ENCODE data around the gene VRK2.

The VRK2 gene

DNA sequence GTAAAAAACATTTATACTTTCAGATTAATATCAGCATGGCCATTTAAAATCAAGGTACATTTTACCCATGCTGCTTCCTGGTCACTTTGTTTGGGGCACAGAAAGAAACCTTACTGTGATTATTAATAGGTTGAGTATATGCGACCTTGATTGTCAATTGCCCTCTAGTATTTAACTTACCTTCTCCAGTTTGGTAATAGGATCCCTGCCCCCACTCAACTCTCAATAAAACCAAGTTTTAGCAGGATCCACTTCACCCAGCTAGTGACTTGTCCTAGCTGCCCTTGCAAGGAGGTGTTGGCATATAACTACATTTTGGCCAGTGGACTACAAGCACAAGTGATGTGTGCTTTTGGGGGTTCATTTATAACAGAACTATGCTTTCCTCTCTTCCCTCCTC is 160.2 kb downstream of the VRK2 start:
- CTCF ChIA-PET = interaction anchor here (1.6 kb wide), 1 partner anchor 9 kb away, joined by 4 read pairs; no protein-coding TSS in a partner anchor
- no peak for DNase-seq (ENCODE audit: extremely low spot score)
- POLR2A ChIA-PET = no interaction called here
- TF ChIP-seq, protein P1, sequence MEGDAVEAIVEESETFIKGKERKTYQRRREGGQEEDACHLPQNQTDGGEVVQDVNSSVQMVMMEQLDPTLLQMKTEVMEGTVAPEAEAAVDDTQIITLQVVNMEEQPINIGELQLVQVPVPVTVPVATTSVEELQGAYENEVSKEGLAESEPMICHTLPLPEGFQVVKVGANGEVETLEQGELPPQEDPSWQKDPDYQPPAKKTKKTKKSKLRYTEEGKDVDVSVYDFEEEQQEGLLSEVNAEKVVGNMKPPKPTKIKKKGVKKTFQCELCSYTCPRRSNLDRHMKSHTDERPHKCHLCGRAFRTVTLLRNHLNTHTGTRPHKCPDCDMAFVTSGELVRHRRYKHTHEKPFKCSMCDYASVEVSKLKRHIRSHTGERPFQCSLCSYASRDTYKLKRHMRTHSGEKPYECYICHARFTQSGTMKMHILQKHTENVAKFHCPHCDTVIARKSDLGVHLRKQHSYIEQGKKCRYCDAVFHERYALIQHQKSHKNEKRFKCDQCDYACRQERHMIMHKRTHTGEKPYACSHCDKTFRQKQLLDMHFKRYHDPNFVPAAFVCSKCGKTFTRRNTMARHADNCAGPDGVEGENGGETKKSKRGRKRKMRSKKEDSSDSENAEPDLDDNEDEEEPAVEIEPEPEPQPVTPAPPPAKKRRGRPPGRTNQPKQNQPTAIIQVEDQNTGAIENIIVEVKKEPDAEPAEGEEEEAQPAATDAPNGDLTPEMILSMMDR (IDR thresholded peaks at IDR 0.05; ENCODE audit: control extremely low read depth, extremely low read depth, low read depth, missing control alignments) = no peak

DNA sequence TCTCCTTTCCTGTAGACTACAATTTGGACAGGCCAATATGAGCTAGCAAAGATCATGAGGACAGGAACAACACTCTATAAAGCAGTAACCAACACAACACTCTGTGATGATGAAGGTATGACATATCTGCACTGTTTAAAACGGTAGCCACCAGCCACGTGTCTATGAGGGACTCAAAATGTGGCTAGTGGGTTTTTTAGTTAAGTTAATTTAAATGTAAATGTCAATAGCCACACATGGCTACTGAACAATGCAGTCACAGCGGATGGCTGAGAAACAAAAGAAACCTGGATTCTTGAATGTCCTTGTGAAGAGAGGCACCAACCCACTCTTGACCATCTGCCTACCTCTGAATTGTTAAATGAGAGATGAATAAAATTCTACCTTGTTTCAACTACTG is 160.6 kb downstream of the VRK2 start:
- DNase-seq (ENCODE audit: extremely low spot score) = no peak
- ChIA-PET CTCF (interaction anchor here (1.2 to 1.6 kb wide), 2 partner anchors 7 to 9 kb away, joined by 4 read pairs; no protein-coding TSS in a partner anchor), POLR2A (no interaction called here)
- TF ChIP-seq, protein P1 (IDR thresholded peaks at IDR 0.05; ENCODE audit: control extremely low read depth, extremely low read depth, low read depth, missing control alignments) = no peak

Measured in GM10248 (cell line).